HG02642 (cell line): ENCODE measurements around the gene WDR11.
A peak's percentile ranks its signal among the peaks of the same experiment; 100 is the strongest.
"Not testable (repeated sequence)": the region's sequence is repeated elsewhere in the genome, so short reads cannot be mapped to it uniquely, and the experiment has no call there.

Source experiments
- ATAC-seq: cut with Tn5 transposase; IDR thresholded peaks from one replicate; pipeline ENCODE4 v1.9.1; 2021; ENCODE audit warnings: mild to moderate bottlenecking; ENCODE audit not compliant: unreplicated experiment, poor library complexity

The WDR11 gene

DNA sequence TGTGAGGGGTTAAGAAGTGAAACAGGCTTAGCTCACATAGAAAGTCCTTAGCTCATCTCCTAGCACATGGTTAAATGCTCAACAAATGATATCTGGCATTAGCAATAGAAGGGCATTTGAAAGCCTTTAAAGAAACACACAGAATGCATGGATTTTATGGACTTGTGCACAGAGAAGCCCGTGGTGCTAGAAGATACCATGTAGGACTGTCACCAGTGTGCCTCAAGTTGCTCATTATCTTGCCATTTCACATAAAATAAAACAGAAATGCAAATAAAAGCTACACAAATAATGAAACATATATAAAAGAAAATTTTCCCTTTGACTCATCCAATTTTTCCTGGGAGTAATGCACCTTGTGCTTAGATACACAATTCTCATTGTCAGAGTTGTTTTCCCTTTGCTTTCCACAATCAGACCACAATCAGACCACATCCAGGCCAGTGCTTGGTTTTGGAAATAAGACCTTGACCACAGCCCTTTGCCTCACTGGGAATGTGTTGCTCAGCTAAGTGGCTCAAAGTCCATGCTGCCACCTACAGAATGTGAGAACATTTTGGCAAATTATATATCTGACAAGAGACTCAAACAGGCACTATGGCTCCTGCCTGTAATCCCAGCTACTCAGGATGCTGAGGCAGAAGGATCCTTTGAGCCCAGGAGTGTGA lies 9.5 kb upstream of the WDR11 start:
- no peak for ATAC-seq

DNA sequence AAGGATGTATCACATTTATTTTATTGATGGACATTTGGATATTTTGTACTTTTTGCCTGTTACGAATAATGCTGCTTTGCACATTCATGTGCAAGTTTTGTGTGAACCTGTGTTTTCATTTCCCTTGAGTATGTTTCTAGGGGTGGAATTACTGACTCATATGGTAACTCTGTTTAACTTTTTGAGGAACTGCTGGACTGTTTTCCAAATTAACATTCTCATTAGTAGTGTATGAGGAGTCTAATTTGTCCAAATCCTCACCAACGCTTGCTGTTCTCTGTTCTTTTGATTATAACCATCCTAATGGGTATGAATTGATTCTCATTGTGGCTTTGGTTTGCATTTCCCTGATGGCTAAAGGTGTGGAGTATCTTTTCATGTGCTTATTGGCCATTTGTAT lies 3.2 kb downstream of the WDR11 start:
- ATAC-seq: no peak

DNA sequence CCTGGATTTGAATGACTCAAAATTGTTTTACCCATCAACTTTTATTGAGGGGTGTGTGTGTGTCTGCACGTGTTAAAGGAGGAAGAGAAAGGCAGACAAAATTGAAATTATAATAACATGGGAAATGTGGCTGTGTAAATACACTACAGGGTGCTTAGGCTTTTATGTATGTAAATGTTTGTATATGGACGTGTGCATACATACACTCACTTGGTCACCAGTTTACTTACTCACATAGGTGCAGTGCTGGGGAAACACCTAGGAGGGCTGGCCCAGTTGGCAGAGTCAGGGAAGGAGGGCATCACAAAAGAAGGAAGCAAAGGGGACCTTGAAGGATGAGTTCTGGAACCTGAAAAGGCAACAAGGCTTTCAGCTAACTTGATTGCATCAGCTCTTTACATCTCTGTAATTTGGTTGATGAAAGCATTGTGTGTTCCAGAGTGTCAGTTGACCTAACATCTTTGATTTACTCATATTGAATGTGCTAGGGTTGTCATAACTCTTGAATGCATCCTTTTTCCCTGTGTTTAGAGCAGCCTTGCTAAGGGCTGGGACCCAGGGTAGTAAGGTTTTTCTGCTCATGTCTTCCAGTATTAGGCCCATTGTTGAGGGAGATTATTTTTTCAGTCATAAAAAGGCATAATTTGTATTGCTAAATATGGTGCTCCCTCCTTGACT lies 10.2 kb downstream of the WDR11 start:
- no peak for ATAC-seq

DNA sequence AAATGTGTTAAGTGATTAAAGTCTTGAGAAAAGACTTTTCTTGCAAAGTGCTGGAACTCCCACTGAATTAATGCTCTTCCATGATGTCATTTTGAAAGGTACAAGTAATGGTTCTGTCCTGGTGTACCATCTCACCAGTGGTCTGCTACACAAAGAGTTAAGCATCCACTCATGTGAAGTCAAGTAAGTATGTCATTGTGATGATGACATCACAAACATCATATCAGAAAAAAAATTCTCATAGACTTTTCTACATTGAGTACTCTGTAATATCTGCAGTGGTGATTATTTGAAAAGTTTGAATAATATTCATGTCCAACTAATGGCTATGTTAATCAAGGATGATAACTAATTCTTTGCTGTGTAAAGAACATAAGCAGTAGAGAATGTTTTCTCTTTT lies 22.6 kb downstream of the WDR11 start:
- ATAC-seq: no peak

DNA sequence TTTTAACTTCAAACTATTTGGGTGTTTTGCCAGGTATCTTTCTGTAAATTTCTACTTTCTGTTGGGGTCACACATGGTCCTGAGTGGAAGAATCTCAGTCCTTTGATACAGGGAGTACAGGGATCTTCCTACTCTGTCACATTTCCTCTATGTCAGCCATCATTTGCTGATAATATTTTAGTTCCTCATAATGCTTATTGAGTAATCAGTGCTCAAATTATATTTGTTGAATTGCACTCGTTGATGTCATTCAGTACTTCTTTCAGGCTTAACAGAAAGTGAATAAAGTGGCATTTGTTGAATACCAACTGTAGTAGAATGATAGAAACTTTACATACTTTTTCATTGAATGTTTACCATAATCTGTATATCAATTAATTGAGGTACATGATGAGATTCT lies 31.9 kb downstream of the WDR11 start:
- ATAC-seq: no peak

DNA sequence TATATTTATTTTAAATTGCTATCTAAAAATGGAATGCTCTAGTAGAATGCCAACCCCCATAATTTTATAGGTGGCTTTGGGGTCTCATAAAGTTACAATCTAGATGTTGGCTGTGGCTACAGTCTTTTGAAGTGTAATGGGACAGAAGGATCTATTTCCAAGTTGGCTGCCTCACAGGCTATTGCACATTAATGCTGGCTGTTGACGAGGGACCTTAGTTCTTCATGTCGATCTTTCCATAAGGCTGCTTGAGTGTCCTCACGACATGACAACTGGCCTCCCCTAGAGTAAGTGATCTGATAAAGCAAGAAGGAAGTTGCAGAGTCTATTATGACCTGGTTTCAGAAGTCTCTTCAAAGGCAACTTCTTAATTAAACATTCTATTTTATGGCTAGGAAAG lies 36.3 kb downstream of the WDR11 start:
- ATAC-seq: no peak

DNA sequence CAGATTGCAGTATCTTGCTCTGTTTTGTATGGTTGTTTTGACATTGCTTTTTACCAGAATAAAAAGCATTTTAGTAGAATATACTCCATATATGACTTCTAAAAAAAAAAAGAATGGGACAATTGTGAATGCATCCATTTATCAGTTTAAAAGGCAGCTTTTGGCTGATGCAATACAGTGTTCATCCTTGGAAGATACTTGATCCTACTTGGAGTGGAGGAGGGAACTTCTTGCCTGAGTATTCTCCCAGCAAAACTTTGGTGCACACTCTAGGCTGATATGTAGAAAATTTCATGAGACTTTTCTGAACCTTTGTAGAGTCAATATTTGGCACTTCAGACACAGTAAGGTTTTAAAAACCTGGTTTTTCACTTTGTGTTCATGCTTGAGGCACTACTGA lies 40.2 kb downstream of the WDR11 start:
- ATAC-seq: no peak

DNA sequence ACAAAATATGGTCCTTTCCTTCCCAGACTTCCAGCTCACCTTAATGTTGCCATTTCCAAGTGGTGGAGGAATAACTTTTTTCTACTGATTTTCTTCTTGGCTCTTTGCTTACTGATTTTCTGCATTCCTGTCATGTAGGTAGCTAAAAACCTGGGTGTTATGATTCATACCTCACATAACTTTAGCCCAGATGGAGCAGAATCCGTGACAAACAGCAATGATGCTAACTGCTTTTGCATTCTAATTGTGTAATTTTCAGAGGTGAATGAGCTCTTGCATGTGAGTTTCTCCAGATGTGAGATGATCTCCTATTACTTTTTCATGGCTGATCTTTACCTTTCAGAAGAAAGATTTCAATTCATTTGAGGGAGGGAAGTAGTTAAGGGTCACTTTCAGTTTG lies 43.4 kb downstream of the WDR11 start:
- no peak for ATAC-seq

DNA sequence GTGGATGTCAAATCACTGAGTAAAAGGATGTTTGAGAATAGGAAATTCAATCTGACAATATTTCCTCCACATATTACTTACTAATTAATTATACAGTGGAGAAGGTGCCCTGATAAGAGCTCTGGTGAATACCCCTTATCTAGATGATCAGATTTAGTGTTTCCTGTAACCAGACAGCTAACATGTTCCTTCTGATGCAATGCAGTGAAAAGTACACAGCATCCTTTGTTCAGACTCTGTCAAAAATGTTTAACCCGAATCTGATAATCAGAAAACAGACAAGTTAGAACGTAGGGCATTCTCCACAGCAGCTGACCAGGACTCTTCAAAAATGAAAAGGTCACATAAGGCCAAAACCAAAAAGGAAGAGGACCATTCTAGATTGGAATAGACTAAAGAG lies 46.2 kb downstream of the WDR11 start:
- ATAC-seq: no peak

DNA sequence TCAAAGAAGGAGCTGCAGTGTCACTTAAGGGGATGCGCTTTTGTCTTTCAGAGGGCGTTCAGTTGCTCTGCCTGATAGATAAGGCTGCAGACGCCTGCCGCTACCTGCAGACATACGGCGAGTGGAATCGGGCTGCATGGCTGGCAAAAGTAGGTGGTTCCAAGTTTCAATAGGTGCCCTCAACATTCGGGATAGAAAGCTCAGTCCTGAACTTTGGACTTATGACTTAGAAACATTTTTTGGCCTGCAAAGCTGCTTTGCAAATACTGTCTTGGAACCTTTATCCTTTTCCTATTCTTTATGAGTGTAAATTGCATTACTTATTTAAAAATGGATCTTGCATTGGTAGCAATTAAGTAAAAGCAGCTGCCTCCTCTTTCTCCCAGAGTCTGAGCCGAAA lies 54.1 kb downstream of the WDR11 start:
- ATAC-seq: no peak

DNA sequence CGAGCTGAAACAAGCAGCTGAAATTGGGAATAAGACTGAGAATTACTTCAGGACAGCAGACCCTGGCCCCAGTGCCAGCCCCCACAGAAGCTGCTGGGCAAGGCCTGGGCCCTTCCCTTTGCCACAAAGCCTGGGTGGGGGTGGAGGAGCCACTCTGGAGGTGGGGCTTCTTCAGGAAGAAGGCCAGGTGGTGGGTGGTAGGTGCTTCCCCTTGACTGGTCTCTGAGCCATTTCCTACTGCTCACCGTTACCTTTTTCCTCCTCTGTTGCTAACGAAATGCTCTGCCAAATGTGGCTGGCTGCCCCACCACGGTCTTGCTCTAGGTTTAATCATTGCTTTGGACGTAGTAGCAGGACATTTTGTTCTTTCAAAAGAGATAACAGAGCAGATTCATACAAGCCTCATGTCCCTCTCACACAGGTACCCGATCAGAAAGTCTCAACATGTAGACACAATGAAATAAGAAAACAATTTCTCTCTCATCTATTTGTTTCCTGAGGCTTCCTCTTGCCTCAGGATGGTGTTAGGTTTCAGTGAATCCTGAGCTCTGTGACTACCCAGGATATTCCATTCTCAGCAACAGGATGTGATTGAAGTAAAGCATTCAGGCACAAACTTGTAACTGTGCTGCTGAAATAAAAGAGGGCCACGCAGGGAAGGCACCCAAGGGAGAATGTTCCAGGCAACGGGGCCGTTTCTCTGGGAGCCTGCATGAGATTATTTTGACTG lies 66.5 kb downstream of the WDR11 start:
- ATAC-seq: no peak

DNA sequence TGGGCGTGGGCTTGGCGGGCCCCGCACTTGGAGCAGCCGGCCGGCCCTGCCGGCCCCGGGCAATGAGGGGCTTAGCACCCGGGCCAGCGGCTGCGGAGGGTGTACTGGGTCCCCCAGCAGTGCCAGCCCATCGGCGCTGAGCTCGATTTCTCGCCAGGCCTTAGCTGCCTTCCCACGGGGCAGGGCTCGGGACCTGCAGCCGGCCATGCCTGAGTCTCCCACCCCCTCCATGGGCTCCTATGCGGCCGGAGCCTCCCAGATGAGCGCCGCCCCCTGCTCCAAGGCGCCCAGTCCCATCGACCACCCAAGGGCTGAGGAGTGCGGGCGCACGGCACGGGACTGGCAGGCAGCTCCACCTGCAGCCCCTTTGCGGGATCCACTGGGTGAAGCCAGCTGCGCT lies 72.7 kb downstream of the WDR11 start:
- ATAC-seq: not testable (repeated sequence)

DNA sequence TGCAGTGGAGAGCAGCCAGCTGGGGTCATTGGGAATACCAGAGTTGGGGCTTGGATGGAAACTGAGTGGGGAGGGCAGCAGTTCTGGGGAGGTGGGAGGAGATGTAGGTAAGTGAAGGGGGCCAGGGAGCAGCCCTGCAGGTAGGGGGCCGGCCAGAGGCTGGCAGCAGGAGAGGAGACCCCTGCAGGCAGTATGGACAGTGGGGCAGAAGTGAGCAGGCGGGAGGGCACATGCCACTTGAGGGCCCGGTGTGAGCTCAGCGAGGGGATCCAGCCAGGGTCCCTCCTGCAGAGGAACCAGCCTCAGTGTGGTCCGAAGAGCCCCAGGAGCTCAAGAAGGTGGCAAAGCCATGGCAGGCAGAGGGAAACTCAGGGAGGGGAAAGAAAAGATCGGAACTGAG lies 75.4 kb downstream of the WDR11 start:
- no peak for ATAC-seq

DNA sequence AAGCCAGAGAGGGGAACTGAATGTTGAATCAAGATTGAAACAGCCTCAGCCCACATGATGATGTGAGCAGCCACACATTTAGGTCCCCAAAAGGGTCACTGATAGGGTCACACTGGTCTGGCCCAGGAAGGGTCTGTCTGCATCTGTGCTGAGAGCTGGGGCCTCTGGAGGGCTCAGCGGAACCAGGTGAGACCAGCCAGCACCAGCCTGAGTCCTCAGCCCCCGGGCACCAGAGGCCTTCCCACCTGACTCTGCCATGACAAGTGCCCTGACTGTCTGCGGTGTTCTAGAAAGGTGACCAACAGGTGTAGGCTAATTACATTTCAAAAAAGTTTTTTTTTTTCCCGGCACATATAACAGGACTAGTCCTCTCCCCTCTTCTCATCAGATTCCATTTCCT lies 76.2 kb downstream of the WDR11 start:
- no peak for ATAC-seq

DNA sequence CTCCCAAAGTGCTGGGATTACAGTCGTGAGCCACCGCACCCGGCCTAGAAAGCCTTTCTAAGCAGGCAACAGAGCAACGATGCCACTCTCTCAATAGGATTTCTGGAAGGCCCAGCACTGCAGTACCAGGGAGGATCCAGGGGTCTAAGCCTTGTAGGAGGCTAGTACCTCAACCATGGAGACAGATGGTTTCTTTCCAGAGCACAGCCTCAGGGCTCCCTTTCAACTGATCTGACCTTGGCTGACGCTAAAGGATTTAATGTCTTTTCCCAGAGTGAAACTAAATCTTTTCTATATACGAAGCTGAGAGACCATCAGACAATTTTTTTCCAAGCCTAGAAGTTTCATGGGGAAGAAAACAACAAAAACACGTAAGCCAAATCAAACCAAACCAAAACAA lies 78.0 kb downstream of the WDR11 start:
- ATAC-seq: no peak

DNA sequence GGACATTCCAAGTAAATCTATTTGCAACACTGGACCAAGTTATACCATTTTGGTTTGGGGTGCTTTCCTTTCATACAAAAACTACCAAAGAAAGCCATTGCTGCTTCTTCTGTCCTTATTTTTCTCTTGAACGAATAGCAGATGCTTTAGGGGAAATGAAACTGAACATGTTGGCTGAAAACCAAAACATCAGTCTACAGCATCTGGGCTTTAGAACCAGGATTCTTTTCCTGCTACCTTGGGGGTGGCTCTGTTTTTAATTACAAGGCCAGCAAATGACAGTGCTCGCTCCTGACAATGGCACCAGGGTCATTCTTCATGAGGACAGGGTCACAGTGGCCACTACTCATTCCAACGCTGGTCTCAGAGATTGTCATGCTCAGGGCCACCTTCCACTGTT lies 80.3 kb downstream of the WDR11 start:
- no peak for ATAC-seq

DNA sequence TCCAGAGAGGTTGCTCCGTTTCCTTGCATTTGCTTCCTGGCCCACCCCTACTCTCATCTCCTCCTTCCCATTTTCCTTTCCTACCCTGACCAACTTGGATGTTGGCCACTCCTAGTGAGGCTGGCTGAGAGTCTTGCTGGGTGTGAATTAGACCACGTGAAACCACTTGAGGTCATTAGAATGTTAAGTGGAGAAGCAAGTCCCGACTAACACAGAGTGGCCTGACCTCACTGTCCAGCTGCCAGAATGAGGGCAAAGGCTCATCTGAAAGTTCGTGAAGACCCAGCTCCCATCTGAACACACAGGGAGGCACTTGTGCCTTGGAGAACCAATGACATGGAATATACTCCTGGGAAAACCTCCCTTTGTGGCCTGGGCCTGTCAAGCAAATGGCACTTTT lies 80.8 kb downstream of the WDR11 start:
- no peak for ATAC-seq

DNA sequence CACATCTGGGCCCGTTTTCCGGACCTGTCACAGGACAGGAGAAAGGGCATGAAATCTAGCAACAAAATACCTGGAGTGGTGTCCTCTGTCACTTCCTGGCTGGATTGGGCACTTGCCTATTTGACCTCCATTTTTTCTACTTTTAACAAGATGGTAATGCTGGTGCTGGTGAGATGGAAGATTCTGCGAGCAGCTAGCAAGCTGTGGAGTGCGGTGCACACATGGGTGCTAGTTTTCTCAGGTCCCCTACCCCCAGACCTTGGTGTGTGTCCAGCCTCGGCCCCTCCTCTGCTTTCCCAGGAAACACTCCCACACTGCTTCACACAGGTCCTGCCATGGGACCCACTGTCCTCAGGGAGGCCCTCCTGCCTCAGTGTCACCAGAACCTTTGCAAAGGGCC lies 87.7 kb downstream of the WDR11 start:
- no peak for ATAC-seq

DNA sequence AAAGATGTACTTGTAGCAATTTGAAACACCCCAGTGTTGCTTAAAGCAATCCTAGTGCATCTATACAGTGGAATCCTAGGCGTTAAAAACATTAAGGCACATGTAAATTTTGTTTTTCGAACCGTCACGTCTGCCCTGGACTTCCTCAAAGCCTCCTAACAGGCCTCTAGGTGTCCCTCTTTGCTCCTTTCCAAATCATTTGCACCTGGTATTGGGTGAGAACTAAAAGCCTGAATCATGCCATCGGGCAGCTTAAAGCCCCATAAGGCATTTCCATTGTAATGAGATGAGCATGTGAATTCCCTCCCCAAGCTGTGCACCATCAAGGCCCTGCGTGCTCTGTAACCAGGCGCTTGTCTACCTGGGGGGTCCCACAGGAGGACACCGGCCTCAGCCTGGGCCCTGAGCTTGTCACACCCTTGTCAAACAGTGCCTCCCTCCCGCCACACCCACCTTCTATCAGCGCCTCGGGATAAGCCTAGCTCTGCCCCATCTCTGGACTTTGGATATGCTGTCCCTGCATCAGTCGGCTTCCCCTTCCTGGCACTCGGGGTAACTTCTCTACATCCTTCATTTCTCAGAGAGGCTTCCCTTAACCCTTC lies 89.2 kb downstream of the WDR11 start:
- ATAC-seq: no peak

DNA sequence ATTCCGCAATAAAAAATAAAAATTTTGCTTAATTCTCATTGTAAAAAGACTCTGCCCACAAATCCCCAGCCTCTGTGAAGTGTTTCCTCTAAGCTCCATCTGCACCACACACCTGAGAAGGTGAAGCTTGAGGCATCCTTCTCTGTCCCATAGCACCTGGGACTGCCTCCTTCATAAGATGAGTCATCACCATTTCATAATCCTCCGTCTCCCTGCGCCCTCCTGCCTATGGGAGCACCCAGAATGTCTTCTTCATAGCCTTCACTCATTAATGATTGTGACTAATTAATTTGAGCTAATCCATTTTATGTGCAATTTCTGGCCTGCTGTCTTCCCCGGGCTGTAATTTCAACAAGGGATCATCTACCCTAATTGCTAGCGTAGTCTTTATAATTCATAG lies 90.3 kb downstream of the WDR11 start:
- ATAC-seq: no peak

DNA sequence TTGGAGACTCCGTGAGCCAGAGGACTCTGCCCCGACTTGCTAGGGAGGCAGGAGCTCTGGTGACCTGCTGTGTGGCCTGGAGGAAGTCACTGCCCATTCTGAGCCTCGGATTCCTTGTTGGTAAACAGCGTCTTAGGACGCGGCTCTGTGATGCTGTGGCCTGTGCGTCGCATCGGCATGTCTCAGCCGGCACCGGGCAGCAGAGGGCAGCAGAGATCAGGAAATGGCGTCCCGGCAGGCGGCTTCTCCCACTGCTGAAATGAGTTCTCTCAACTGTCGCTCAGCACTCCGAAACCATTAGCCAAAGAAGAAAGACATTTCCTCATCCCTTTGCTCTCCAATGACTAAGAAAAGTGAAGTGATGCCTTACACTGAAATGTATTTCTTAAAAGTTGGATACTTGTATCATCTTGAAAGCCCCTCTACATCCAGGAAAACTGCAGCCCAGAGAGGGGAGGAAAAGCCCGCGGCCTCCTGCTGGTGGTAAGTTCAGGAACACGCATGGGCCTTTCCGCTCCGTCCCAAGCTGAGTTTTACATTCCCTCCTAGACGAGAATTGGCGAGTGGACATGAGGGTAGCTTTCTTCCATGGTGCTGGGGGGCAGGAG lies 91.7 kb downstream of the WDR11 start:
- peak; percentile 91 for ATAC-seq
